Endothelial cell of umbilical vein (primary cell): ENCODE measurements around the gene PKDCC. TPM values are rescaled to one million over a fixed set of nuclear protein-coding genes. Genes with fewer than 3 reads are reported as not detected.
A peak's percentile ranks its signal among the peaks of the same experiment; 100 is the strongest.

ENCODE experiments used
- BruUV-seq: library from RNA; stranded (reverse); fragments of 400-500 nt; replicated peaks from 2 replicates; lab custom pipeline; 2021; lab: Mats Ljungman, UMichigan
- CTCF ChIA-PET: fragments of 300-600, 350-600 bp; sonication (Branson Sonifier 250); formaldehyde crosslinking; loops from one replicate; lab custom pipeline; 2021; ENCODE audit warnings: antibody characterized with exemption, inconsistent platforms; lab: Charles Lee
- POLR2A ChIA-PET: fragments of 300-600, 350-600 bp; sonication (Branson Sonifier 250); formaldehyde crosslinking; loops from one replicate; lab custom pipeline; 2021; ENCODE audit warnings: antibody characterized with exemption, inconsistent platforms; lab: Charles Lee
- DNase-seq: peaks from one replicate; pipeline ENCODE4 v3.0.0-alpha.2; 2011; ENCODE audit warnings: low read depth, low spot score
- FAIRE-seq: peaks from 2 replicates; lab custom pipeline; 2011; peaks lifted over from hg19 to GRCh38; lab: Jason Lieb, UNC
- H2AFZ ChIP-seq: 2 replicates; pipeline ENCODE4 v1.6.0; 2012; ENCODE audit warnings: low read depth, low read length, control low read depth, inconsistent platforms
- H3K27ac ChIP-seq: 2 replicates; pipeline ENCODE4 v1.5.1; 2011; ENCODE audit warnings: low read depth, mild to moderate bottlenecking, control low read depth, low read length, moderate library complexity; ENCODE audit not compliant: insufficient read depth
- H3K27me3 ChIP-seq, 2 experiments: 2 replicates each; pipeline versions ENCODE4 v1.6.0 to v1.6.1; 2011; ENCODE audit warnings: low read length in 2 of 2, mixed read lengths in 1 of 2; ENCODE audit not compliant: control insufficient read depth in 2 of 2, insufficient read depth in 2 of 2
- H3K36me3 ChIP-seq, 2 experiments: 2 replicates in 1 of 2; 3 replicates in 1 of 2; pipeline ENCODE4 v1.5.1; 2011; ENCODE audit warnings: low read length in 2 of 2, mild to moderate bottlenecking in 1 of 2, moderate library complexity in 1 of 2; ENCODE audit not compliant: control insufficient read depth in 2 of 2, insufficient read depth in 2 of 2; ENCODE audit errors: extremely low read depth in 1 of 2
- H3K4me1 ChIP-seq: 3 replicates; pipeline ENCODE4 v1.5.1; 2011; ENCODE audit warnings: mild to moderate bottlenecking, low read length; ENCODE audit not compliant: control insufficient read depth, insufficient read depth; ENCODE audit errors: extremely low read depth
- H3K4me2 ChIP-seq: 2 replicates; pipeline ENCODE4 v1.6.1; 2011; ENCODE audit warnings: low read length, control low read depth, mixed read lengths; ENCODE audit not compliant: insufficient read depth
- H3K4me3 ChIP-seq, 3 experiments: fragments of 200-600 bp in 1 of 3; sonication (generic), shearing (Covaris generic) in 1 of 3; replicated peaks in 1 of 3; 2 replicates each; pipeline ENCODE4 v1.5.1; 2011 to 2016; ENCODE audit warnings: control low read depth in 3 of 3, low read length in 3 of 3, mild to moderate bottlenecking in 2 of 3, inconsistent platforms in 1 of 3, low read depth in 1 of 3, moderate library complexity in 1 of 3; ENCODE audit not compliant: insufficient read depth in 1 of 3
- H3K79me2 ChIP-seq: 2 replicates; pipeline ENCODE4 v1.6.0; 2012; ENCODE audit warnings: low read length, inconsistent platforms; ENCODE audit not compliant: control insufficient read depth, insufficient read depth
- H3K9ac ChIP-seq: replicated peaks from 2 replicates; pipeline ENCODE3; 2011; ENCODE audit warnings: low read length, control low read depth; ENCODE audit not compliant: insufficient read depth; ENCODE audit errors: extremely low read depth
- H3K9me1 ChIP-seq: replicated peaks from 3 replicates; pipeline ENCODE4 v1.6.0; 2011; ENCODE audit warnings: mild to moderate bottlenecking, low read length; ENCODE audit not compliant: control insufficient read depth, insufficient read depth; ENCODE audit errors: extremely low read depth
- H3K9me3 ChIP-seq: replicated peaks from 2 replicates; pipeline ENCODE4 v1.5.1; 2012; ENCODE audit warnings: low read length, inconsistent platforms; ENCODE audit not compliant: control insufficient read depth, insufficient read depth
- H4K20me1 ChIP-seq: replicated peaks from 2 replicates; pipeline ENCODE3; 2011; ENCODE audit warnings: mild to moderate bottlenecking, low read length; ENCODE audit not compliant: control insufficient read depth, insufficient read depth; ENCODE audit errors: extremely low read depth
- EZH2 ChIP-seq: IDR thresholded peaks from 2 replicates; pipeline ENCODE4 v1.6.1; 2012; ENCODE audit warnings: borderline replicate concordance, low read depth, mild to moderate bottlenecking, moderate library complexity, low read length, inconsistent platforms; ENCODE audit not compliant: severe bottlenecking
- FOS ChIP-seq: IDR thresholded peaks from 2 replicates; pipeline ENCODE4 v1.6.1; 2011; ENCODE audit warnings: mild to moderate bottlenecking, low read length, moderate library complexity, borderline replicate concordance; ENCODE audit not compliant: insufficient read depth
- GATA2 ChIP-seq: IDR thresholded peaks from 2 replicates; pipeline ENCODE4 v1.7.0; 2011; ENCODE audit warnings: low read depth, mild to moderate bottlenecking, moderate library complexity, mixed read lengths, low read length; ENCODE audit not compliant: insufficient read length, insufficient read depth
- JUN ChIP-seq: IDR thresholded peaks from 2 replicates; pipeline ENCODE4 v1.6.1; 2011; ENCODE audit warnings: borderline replicate concordance, low read depth; ENCODE audit not compliant: insufficient read length, insufficient read depth
- MYC ChIP-seq: IDR thresholded peaks from one replicate; pipeline ENCODE4 v1.6.1; 2011; ENCODE audit warnings: mild to moderate bottlenecking, low read depth, low read length
- POLR2A ChIP-seq: IDR thresholded peaks from 2 replicates; pipeline ENCODE4 v1.6.1; 2012; ENCODE audit warnings: low read depth, mild to moderate bottlenecking, control low read depth, low read length
- POLR2AphosphoS5 ChIP-seq: IDR thresholded peaks from 2 replicates; pipeline ENCODE4 v1.6.1; 2012; ENCODE audit warnings: low read depth, mild to moderate bottlenecking, control low read depth, low read length, moderate library complexity; ENCODE audit not compliant: insufficient read depth
- dilution Hi-C: fragments of 300-500 bp; cut with MboI; formaldehyde crosslinking; loops from one replicate; pipeline ENCODE4 v1.15.0; 2019; ENCODE audit warnings: low sequenced_read_pairs; ENCODE audit not compliant: extremely low pct_ligation_motif_present
- intact Hi-C: fragments of 100-400 bp; cut with micrococcal nuclease; formaldehyde crosslinking; loops from one replicate; pipeline ENCODE4 v1.10.0; 2022
- polyA plus RNA-seq, 4 experiments: library from polyadenylated mRNA; depleted of rRNA in 3 of 4; stranded (reverse) in 3 of 4; unstranded in 1 of 4; fragments of >200 nt; gene quantifications; 2 replicates each; pipeline versions ENCODE4 v1.2.1 to v1.2.3, GENCODE V29; 2011 to 2012; ENCODE audit warnings: missing spikeins in 1 of 4
- total RNA-seq: library from RNA; stranded (reverse); gene quantifications from 2 replicates; pipeline ENCODE4 v1.2.3, GENCODE V29; 2021
- TF ChIP-seq, protein P1 (sequence below), 2 donors: IDR thresholded peaks; 1 replicate in 1 of 2; 2 replicates in 1 of 2; pipeline ENCODE4 v1.5.1; 2011; ENCODE audit warnings: low read length in 2 of 2, mild to moderate bottlenecking in 2 of 2, moderate library complexity in 2 of 2, control low read depth in 1 of 2, inconsistent platforms in 1 of 2, low read depth in 1 of 2; ENCODE audit not compliant: insufficient read depth in 1 of 2; ENCODE audit errors: extremely low read depth in 1 of 2
- TF ChIP-seq, protein P2 (sequence below): IDR thresholded peaks from 2 replicates; pipeline ENCODE4 v1.6.1; 2011; ENCODE audit not compliant: insufficient read depth, insufficient read length

PKDCC gene
- total and polyA plus RNA-seq, 2 donors (not counting 3 experiments of a cell fraction or from before 2014, with no cell fraction given) = 3.0 to 5.9 TPM

DNA sequence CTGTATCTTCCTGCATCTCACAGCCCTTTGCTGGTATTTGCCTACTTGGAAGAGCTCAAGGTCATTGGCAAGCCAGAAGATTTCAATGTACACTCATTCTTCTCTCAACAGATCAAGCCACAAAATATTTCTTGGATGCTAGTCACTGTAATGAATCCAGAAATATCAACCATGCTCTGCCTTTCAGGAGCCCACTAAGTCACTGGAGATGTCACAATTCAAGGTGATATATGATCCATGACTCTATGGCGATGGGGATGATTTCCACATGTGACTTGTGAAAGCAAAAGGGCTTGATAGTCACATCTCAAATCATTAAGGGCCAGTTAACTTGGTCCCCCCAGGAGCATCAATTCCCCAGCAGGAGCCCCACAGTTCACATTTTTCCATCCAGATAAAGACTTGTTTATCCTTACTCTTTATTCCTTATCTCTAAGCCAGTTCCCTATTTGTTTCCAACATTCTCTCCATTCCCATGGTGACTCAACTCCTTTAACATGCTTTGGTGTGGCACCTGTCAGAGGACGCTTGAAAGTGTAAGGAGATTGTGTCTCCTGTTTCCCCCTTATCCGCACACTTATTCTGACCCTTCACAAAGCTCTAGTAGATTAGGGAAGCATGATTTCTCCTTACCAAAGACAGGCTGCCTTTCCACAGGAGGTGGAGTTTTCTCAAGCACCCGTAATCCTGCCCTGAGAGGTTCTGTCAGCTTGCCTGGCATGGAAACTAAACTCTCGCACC lies 15.8 kb downstream of the PKDCC start:
- DNase-seq = no peak
- no peak overlapping the region for H3K27ac ChIP-seq
- H3K9ac ChIP-seq = no peak overlapping the region
- no peak overlapping the region for H3K4me2 ChIP-seq
- FAIRE-seq = no peak
- BruUV-seq = no TSS peak
- H3K27me3 ChIP-seq = no peaks in the 10 kb centered on the region
- no peaks in the 10 kb centered on the region for H3K79me2 ChIP-seq
- no peaks in the 10 kb centered on the region for H3K9me3 ChIP-seq
- dilution Hi-C loops = no loop called here
- no peaks in the 10 kb centered on the region for H3K36me3 ChIP-seq
- CTCF ChIA-PET = interaction anchor here (1.1 kb wide), 1 partner anchor 194 kb away, joined by 4 read pairs; no protein-coding TSS in a partner anchor
- POLR2A ChIA-PET = no interaction called here
- intact Hi-C loops = loop anchor here (5.0 kb wide), 1 partner anchor 111 kb away; no protein-coding TSS in a partner anchor
- H3K4me1 ChIP-seq = no peaks in the 10 kb centered on the region
- no peaks in the 10 kb centered on the region for H4K20me1 ChIP-seq
- H2AFZ ChIP-seq = no peak overlapping the region
- H3K4me3 ChIP-seq = no peak overlapping the region
- no peaks in the 10 kb centered on the region for H3K9me1 ChIP-seq
- TF ChIP-seq MYC (no peak), POLR2AphosphoS5 (no peak), FOS (no peak), GATA2 (peak; percentile 88), JUN (no peak)

GRCh38 chr2:42064417-42064942 lies 16.7 kb downstream of the PKDCC start:
- no peak for FAIRE-seq

More at GRCh38 chr2:42064417-42064942, 16.7 kb downstream of the PKDCC start:
- Histone ChIP-seq H3K27ac (no peak overlapping the region), H4K20me1 (no peaks in the 10 kb centered on the region), H3K9me3 (no peaks in the 10 kb centered on the region), H3K79me2 (no peaks in the 10 kb centered on the region), H3K36me3 (no peaks in the 10 kb centered on the region), H3K27me3 (no peaks in the 10 kb centered on the region), H3K4me2 (no peak overlapping the region), H2AFZ (no peak overlapping the region), H3K9me1 (no peaks in the 10 kb centered on the region), H3K4me1 (no peaks in the 10 kb centered on the region), H3K4me3 (no peak overlapping the region), H3K9ac (no peak overlapping the region)
- intact Hi-C loops = loop anchor here (5.0 kb wide), 1 partner anchor 112 kb away; no protein-coding TSS in a partner anchor
- dilution Hi-C loops = no loop called here
- ChIA-PET POLR2A (no interaction called here), CTCF (interaction anchor here (1.1 kb wide), 1 partner anchor 195 kb away, joined by 4 read pairs; no protein-coding TSS in a partner anchor)
- no peak for TF ChIP-seq EZH2
- TF ChIP-seq GATA2 = peak; percentile 6
- TF ChIP-seq, protein P1, sequence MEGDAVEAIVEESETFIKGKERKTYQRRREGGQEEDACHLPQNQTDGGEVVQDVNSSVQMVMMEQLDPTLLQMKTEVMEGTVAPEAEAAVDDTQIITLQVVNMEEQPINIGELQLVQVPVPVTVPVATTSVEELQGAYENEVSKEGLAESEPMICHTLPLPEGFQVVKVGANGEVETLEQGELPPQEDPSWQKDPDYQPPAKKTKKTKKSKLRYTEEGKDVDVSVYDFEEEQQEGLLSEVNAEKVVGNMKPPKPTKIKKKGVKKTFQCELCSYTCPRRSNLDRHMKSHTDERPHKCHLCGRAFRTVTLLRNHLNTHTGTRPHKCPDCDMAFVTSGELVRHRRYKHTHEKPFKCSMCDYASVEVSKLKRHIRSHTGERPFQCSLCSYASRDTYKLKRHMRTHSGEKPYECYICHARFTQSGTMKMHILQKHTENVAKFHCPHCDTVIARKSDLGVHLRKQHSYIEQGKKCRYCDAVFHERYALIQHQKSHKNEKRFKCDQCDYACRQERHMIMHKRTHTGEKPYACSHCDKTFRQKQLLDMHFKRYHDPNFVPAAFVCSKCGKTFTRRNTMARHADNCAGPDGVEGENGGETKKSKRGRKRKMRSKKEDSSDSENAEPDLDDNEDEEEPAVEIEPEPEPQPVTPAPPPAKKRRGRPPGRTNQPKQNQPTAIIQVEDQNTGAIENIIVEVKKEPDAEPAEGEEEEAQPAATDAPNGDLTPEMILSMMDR (IDR thresholded peaks at IDR 0.05; ENCODE audit: extremely low read depth in 1 of 2, insufficient read depth in 1 of 2, low read depth in 1 of 2, low read length in 2 of 2) = no peak
- no peak for TF ChIP-seq POLR2A
- no peak for TF ChIP-seq POLR2AphosphoS5
- TF ChIP-seq FOS = no peak
- TF ChIP-seq, protein P2, sequence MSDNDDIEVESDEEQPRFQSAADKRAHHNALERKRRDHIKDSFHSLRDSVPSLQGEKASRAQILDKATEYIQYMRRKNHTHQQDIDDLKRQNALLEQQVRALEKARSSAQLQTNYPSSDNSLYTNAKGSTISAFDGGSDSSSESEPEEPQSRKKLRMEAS = no peak
- no peak for TF ChIP-seq MYC
- no peak for TF ChIP-seq JUN
- DNase-seq = no peak
- no TSS peak for BruUV-seq
